GM18508 (cell line): ENCODE measurements around the gene PNKP.

ENCODE experiments used
- ATAC-seq: cut with Tn5 transposase; IDR thresholded peaks from one replicate; pipeline ENCODE4 v1.9.1; 2021; ENCODE audit warnings: moderate number of reproducible peaks; ENCODE audit not compliant: insufficient read depth, unreplicated experiment

Gene PNKP

DNA sequence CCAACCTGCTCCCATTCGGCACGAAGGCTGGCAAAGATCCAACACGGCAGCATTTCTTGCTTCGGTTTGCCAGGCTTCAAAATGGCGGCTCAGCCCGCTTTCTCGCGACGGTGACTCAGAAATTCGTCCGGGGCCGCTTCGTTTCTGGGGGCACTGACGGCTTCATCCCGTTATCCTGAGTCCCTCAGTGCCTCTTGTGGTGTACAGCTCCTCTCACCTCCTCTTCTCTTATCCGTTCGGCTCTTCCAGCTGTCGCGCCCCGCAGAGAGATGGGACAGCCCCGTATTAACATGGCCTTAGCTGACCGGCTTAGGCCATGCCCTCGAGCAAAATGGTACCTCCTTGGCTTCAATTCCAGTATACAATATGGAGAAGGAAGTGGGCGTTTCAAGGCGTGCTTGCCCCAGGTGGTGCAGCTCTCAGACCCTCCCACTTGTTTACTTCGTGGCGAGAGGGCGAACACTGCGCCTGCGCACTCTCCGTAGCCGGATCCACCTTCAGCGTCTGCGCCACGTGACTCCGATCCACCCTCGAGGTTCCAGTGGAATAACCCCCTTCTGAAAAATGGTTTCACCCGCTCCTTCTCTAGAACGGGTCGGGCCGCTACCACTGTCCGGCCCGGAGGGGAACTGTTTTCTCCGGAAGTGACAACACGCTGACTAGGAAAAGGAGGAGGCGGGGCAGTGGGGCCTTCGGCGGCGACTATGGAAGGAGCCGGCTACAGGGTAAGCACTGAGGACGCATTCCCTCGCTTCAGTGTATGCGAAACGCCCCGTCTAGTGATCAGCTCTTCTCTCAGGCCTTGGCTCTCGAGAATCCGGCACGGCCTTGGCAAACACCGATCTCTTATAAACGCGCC lies 9.9 kb upstream of the PNKP start, which contains the start of the genes AKT1S1 and TBC1D17:
Gene AKT1S1 (minus strand): TSS at position 336 of the 859 bp plus-strand sequence. CDS start 4,060 bp downstream, outside the sequence.
Gene TBC1D17 (plus strand): TSS at position 683 of the 859 bp plus-strand sequence. CDS start 22 bp downstream, at position 705.
- ATAC-seq: peak; percentile 43

DNA sequence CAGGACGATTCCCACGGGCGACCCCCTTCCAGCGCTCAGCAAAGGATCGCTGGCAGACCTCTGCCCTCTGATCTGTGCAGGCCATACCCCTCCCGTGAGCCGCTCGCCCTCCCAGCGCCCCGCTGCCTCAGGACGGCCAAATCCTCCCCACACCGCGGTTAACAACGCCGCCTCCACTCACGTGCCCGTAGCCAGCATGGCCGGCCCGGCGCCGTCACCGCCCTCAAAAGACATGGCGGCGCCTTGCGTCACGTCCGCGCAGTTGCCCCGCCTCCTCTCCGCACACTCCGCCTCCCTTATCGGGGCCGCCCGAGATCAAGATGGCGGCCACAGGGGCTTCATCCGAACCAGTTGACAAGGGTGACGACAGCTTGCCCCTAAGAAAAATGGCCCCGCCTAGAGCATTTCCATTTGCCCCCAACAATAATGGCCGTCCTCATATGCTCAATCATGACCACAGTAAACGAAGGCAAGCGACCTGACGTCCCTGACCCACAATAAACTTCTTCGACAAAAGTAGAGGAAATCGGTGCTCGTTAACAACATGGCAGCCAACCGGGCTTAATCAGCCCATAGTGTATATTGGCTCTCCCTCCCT lies 9.1 kb upstream of the PNKP start:
- peak; percentile 24 for ATAC-seq

DNA sequence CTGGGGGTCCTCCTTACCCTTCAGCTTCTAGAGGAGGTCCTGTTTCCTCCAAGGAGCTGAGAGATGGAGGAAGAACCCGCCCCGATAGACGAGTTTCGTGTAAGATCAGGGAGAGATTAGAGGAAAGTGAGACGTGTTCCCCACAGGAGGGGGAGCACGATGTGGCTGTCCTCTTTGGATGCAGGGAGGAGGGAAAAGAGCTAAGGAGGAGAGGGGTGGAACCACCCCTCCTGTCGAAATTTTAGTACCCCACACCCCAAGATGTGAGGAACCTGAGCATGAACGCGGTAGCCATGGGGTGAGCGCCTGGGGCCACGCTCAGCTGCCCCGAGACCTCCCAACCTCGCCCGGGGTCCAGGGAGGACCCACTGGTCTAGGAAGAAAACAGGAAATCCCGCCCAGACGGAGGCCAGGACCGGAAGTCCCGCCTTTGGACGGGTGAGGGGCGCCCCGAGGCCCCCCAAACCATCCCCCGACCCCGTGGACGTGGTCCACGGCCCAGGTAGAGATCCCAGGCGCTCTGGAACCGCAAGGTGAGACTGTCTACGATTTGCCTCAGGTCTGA lies 8.6 kb upstream of the PNKP start:
- no peak for ATAC-seq

DNA sequence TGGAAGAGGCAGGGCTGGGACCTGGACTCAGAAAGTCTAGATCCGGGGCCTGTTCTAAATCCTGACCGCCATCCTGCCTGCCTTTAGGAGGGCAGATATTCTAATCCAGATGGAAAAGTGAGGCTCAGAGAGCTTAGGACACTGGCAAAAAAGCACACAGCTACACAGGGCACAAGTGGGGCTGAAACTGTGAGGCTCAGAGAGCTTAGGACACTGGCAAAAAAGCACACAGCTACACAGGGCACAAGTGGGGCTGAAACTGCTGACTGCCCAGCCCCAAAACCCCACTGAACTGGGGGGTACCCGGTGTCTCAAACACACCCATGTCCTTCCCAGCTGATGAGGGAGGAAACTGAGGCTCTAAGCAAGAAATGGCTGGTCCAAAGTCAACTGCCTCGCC lies 7.8 kb upstream of the PNKP start:
- no peak for ATAC-seq

DNA sequence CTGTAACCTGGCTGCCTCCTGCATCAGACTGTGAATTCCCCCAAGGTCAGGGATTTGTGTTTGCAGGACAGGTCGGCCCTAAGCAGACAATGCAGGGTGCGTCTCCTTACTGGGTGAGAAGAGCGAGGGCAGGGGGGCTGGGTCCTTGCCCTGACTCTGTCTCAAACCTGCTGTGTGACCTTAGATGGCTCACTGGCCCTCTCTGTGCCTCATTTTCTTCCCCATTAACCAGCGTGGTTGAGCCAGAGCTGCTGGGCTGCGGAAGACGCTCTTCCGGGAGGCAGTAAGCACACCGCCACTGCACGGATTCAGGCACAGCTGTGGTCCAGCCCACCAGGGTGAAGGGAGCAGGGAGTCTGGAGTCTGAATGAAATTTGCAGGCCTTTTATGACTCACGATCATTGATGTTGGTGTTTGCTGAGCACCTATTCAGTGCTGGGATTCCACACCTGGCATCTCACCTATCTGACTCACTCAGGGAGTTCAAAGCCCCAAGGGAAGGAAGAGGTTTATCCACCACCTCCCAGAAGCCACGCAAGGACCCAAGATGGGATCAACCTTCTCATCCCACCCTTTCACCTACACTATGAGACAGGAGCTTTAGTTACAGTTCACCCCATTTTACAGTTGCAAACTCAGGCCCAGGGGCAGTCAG lies 7.3 kb upstream of the PNKP start:
- ATAC-seq: no peak

DNA sequence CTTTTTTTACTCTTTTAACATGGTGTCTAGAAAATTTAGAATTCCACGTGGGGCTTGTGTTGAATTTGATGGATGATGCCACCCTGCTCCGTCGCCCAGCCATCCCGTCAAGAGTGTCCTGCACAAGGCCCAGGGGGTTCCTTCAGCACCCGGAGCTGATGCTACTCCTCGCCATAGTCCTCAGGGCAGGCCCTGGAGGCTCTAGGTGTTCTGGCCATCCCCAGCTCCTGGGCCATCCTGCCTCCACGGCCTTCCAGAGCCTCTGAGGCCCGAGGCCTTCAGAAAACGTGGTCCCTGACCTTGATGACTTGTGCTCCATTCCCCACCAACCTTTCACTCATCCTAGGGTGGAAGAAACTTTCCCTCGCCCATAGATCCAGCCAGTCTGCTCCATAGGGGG lies 6.5 kb upstream of the PNKP start:
- ATAC-seq: no peak

DNA sequence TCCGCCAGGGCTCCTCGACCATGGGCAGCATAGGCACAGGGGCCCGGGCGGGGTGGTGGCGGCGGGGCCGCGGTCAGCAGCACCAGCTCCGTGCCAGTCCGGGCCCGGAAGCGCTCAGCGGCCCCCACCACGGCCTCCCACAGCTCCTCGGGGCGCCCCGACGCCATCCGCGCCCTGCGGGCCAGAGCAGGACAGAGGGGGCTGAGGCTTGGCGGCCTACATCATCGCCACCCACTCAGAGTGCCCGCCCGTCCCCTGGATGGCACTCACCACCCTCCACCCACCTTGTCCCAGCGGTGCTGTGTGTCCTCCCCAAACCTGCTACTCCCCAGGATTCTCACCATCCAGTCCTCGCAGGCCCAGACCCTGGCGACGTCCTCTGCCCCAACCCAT lies 5.7 kb upstream of the PNKP start:
- ATAC-seq: no peak

DNA sequence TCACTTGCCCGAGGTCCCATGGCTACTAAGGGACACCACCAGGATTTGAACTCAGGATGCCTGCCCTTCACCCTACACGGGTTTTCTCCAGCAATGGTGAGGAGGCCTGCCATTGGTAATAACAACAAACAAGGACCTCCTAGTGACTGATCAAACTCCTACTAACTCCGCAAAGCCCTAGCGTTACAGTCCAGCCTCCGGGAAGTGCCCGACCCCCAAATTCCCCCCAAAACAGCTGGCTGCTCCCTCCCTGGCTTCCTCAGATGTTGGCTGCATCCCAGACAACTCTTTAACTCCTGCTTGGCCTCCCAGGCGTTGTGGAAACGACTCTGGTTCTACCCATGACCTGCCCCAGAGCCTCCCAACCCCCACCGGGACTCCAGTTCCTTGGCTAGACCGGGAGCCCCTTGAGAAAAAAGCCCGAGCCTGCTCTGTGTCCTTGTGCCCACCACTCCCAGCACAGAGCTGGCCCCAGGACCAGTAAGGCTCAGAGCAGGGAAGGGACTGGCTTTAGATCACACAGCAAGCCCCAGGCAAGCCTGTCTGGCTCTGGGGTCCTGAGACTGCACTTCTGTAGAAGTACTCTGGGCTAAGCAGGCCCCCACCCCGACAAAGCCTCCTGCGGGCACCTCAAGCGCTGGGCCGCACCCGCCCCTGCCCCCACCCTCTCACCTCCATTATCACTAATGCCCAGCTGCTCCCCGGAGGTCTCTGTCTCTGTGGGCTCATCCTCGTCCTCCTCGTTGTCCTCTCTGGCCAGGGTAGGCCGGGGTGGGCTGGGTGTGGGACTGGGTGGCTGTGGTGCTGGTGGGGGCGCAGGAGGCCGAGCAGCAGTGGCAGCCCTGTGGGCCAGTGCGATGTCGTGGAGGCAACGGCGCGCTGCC lies 5.1 kb upstream of the PNKP start:
- ATAC-seq: no peak

DNA sequence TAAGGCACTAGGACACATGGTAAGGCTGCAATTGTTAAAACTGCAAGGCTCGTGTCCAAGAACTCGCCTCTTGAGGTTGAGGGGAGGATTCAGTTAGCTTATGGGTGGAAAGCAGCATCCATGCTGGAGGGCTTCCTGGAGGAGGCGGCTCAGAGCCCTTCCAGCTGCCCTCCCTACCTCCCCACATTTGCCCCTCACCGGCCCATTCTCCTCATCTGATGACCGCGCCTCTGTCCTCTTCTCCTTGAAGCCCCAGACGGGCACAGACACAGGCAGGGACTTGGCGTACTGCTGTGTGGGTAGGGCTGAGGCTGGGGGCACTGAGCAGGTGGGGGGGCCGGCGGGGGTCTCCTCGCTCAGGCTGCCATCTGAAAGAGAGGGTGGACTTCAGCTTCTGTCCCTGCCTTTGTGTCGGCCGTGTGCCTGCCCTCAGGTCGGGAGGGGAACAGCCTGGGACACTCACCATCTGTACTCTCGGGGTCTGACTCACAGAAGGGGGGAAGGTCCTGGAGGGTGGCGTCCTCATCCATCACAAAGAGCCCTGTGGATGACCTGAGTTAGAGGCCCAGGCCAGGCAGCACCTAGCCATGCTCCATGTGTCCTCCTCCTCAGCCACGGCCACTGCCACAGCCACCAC lies 4.1 kb upstream of the PNKP start:
- no peak for ATAC-seq

DNA sequence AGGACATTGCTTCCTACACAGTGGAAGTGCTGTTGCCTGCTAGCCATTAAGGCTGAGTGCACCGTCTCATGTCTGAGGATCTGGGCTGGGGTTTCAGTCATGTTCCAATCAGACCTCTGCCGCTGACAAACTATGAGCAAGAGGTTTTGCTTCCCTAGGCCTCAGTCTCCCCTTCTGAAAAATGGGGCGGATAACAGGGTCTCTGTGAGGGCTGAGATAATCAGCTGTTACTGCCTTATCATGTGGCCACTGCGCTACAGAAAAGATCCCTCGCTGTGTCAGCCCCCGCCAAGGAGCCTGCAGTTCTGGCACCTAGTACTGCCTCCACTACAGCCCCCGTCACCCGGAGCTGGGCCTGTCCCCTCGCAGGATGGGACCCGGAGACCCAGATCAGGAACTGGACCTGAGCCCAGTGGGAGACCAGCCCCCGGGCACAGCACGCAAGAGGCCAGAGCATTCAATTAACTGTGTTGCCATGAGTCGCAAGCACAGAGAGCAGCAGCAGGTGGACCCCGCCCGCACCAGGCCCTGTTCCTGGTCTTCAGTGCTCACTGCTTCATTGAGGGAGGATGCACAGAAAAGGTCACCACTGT lies 3.0 kb upstream of the PNKP start:
- ATAC-seq: no peak

DNA sequence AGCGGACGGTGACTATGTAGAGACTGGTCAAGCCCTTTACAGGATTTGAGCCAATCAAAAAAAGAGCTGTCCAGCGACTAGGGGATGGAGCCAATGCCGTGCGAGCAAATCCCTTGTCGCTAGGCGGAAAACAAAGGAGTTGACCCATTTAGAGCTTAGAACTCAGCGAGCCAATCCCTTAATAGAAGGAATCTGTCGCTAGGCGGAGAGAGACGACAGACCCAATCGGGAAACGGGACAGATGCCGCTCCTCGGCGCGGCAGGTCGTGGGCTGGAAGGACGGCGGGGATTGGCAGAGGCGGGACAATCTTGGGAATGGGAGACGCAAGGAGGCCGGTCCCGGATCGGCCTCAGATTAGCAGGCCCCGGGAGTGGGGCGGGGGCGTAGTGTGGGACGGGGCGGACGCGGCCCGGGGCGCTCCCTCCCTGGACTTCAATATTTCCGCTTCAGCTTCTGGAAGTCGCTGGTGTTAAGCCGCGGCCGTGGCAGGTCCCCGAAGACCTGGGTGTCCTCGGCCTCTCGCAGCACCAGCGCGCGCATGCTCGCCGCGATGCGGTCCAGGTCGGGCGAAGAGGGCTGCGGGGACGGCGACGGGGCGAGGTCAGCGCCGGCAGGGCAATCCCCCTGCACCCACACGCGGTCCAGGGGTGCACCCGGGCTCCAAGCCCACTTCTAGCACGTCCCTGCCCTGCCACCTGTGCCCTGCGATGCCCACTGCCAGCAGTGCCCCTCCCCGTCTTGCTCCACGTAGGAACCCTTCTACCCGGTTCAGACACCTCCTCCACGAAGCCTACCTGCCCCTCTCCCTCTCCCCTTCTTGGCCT lies 2.3 kb upstream of the PNKP start:
- peak; percentile 55 for ATAC-seq

DNA sequence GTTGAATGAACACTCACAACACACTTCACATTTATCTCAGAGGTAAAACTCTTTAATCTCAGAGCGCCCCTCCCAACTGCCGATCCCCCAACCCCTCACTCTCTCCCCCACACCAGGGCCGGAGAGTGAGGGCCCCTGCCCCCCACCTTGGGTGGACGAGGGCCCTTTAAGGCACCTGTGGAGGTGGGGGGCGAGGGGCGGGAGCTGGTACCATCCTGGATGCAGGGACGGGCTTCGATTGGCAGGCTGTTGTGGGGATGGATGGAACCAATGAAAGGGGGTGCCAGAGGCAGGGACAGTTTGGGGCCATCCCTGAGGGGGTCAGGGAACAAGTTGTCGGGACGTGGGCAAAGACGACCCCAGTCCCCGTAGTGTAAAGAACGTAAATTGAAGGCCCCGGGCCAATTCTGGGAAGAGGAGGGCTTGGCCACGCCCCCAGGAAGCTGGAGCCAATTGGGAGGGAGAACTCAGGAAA lies 1.7 kb upstream of the PNKP start:
- ATAC-seq: peak; percentile 4

DNA sequence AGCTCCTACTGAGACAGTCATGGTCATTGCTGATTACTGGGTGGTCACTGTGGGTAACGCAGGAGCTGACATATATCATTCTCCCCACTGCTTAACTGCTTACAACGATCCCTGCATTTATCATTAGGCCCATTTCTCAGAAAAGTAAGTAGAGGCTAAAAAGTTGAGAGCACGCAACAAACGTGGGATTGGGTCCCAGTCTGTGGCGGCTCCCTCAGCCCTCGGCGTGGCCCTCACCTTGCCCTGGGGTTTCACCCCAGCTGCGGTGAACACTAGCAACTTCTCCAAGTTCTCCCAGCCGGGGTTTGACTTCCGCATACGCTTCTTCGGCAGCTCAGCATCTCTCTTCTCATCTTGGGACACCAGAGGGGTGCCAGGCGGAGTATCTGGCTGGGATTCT lies 2.5 kb downstream of the PNKP start:
- no peak for ATAC-seq

DNA sequence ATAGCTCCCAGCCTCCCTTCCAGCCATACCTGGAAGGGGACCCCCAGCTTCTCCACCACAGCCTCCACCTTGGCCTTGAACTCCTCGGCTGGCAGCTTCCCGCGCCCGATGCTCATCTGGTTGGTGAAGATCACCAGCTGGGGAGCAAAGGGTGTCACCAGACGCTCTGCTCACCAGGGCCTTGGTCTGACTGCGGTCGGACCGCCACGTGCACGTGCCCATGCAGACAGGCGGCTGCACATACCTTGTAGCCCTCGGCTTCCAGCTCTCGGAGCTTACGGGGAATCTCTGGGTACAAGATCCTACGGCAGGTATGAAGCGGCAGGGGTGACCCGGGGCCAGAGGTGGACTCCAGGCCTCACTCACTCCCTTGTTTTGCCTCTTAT lies 3.4 kb downstream of the PNKP start:
- ATAC-seq: no peak

DNA sequence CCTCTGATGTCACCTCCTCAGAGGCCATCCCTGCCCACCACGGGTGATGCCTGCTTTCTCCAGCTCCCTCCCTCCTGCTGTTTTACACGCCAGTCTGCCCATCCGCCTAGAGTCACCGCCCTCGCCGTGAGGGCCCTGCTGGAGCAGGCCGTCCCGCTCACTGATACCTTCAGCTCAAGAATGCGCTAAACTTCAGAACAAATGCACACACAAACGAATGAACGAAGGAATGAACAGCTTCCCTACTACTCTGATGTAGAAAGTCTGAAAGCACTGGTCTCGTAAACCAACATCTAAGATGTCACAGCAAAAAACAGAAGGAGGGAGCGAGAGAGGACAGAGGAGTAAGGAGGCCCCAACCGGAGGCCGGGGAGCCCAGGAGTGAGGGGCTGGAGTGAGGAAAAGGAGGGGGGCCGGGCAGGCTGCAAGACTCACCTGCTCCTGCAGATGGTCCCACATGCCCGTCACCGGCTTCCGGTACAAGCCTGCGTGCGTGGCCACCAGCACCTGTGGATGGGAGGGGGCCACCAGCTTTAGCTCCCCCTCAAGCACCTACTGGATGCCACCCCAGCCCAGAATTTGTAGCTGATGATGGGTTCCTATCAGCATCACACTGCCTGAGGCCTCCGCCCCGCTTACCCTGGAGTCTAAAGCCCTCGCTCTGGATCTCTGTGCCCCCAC lies 4.0 kb downstream of the PNKP start:
- no peak for ATAC-seq

DNA sequence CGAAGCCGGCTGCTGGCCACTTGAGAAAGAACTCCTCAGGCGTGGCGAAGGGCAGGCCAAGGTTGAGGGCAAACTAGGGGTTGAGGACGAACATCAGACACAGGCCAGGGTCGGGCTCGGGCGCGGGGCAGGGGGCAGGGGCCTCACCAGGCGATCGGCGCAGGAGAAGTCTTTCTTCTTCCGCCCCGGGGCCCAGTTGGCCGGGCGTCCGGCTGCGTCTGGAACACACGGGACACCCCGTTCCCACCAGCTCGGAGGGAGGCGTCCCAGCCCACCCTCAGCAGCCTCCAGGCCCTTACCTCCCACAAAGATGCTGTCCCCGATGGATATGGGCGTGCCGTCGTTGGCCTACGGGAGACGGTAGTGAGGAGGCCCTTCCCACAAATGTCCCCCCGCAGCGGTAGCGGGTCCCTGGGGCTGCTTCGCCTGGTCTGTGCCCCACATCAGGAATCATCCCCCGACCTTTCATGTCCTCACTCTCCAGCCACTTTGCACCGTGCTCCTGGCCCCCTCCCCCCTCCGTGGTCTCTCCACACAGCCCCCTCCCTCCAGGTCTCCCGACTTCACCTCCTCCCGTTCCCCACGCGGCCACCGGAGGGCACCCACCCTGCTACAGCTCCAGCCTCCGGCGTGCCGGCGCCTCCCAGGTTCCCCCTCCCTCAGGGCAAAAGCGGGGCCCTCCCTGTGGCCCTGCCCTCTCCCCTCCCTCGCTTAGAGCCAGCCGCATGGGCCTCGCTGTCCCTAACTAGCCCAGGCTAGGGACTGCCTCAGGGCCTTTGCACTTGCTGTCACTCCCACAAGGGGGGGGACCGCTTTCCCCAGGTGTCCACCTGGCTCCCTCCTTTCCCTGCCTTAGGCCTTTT lies 4.8 kb downstream of the PNKP start:
- no peak for ATAC-seq
